Astrocyte of the cerebellum (primary cell): ENCODE data around the gene EXOC7.

Experiments
- DNase-seq: peaks from one replicate; pipeline ENCODE4 v3.0.0-alpha.2; 2011; ENCODE audit warnings: low read depth
- H3K4me3 ChIP-seq: 2 replicates; pipeline ENCODE4 v1.5.1; 2011; ENCODE audit warnings: mild to moderate bottlenecking, low read depth, low read length, moderate library complexity
- CTCF ChIP-seq: IDR thresholded peaks from 2 replicates; pipeline ENCODE4 v1.5.1; 2012; ENCODE audit warnings: low read length, low read depth, moderate library complexity, mild to moderate bottlenecking; ENCODE audit errors: missing control alignments
- in situ Hi-C: cut with HindIII; loops from 2 replicates; pipeline ENCODE4 v1.10.0; 2017; ENCODE audit warnings: low sequenced_read_pairs

The EXOC7 gene

GRCh38 chr17:76138234-76138895 lies 34.8 kb upstream of the EXOC7 start:
- in situ Hi-C loops: no loop called here
- H3K4me3 ChIP-seq: no peak overlapping the region
- TF ChIP-seq CTCF: no peak
- DNase-seq: no peak

GRCh38 chr17:76137351-76138233 lies 34.0 kb upstream of the EXOC7 start:
- no peak for TF ChIP-seq CTCF
- no peak for DNase-seq
- in situ Hi-C loops: no loop called here
- no peak overlapping the region for H3K4me3 ChIP-seq

GRCh38 chr17:76137001-76137350 lies 33.4 kb upstream of the EXOC7 start:
- TF ChIP-seq CTCF: no peak
- DNase-seq: no peak
- in situ Hi-C loops: no loop called here
- H3K4me3 ChIP-seq: no peak overlapping the region

GRCh38 chr17:76136276-76137000 lies 32.9 kb upstream of the EXOC7 start:
- no peak overlapping the region for H3K4me3 ChIP-seq
- TF ChIP-seq CTCF: no peak
- in situ Hi-C loops: no loop called here
- DNase-seq: no peak

GRCh38 chr17:76135810-76136188 lies 32.2 kb upstream of the EXOC7 start:
- TF ChIP-seq CTCF: no peak
- DNase-seq: no peak
- H3K4me3 ChIP-seq: no peak overlapping the region
- in situ Hi-C loops: no loop called here

- no peak for TF ChIP-seq CTCF
- H3K4me3 ChIP-seq: no peak overlapping the region
- in situ Hi-C loops: no loop called here
- no peak for DNase-seq
Measured at GRCh38 chr17:76134911-76135809, 31.6 kb upstream of the EXOC7 start.
